Activated CD4-positive, alpha-beta T cell treated with anti-CD3 and anti-CD28 coated beads, Interleukin-2, amount 50 U/mL, for 16 hours (primary cell): Measurements from ENCODE around the gene NTNG1.
"Not testable (repeated sequence)": the region's sequence is repeated elsewhere in the genome, so short reads cannot be mapped to it uniquely, and the experiment has no call there.

Source experiments
- DNase-seq: peaks from one replicate; pipeline ENCODE4 v3.0.0-alpha.2; 2020

The NTNG1 gene

DNA sequence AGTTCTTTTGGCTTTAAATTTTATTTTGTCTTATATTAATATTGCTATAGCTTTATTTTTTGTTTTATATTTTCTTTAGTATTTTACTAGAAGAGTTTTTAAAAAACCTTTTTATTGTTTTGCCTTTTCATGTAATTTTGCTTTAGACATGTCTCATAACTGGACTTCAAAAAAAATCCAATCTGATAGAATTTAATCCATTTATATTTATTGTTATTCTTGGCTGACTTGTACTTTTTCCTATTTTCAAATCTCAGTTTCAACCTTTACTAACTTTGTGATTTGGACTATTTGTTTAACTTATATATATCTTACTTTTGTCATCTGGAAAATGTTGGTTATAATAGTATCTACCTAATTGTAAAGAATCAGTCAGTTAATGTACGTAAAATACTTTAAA, 61.2 kb downstream of the NTNG1 start:
- no peak for DNase-seq

DNA sequence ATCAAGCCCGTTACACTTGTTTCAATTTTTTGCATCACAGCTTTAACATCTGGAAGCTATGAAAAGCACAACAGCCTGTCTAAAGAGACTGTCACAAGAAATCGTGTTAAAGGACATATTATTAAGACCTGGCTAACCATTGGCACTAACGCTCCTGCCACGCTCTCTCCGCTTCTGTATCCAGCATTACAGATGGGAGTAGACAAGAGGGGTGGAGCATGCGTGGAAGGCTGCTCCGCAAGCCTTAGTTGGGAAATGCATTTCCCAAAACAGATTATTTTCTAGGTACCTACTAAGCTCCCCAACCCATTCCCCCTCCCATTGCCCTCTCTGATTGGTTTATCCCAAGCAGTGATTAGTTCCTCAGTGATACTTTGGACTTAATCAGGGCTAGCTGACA, 72.4 kb downstream of the NTNG1 start:
- no peak for DNase-seq

DNA sequence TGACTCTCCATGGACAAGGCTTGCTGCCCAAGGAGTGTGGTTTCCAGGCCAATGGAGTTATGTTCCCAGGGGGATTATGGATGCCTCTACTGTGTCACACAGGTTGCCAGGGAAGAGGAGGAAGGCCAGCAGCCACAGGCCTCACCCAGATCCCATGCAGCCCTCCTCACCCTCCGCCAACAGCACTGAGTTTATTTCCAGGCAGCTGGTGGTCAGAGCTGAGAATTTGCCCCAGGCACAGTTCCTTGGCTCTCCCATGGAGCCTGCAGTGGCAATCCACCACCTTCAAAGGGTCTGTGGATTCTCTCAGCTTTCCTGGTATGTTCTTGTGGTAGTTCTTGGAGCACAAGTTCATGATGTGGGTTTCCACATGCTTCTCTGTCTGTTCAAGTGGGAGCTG, 79.2 kb downstream of the NTNG1 start:
- no peak for DNase-seq

DNA sequence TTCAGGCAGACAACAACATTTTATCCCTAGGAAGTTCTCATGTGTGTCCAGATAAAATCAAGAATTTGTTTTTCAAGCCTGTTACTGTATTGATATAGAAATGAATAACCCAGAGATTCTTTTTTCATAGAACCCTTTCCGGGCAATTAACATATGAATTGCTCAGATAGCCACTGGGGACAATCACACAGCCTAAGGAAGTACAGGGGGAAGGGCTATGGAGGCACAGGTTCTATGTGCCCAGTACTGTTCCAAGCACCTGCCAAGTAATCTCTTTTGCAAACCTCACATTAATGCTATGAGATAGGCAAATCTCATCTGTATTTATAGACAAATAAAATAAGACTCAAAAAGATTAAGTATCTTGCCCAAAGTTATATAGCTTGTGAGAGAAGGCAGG, 84.9 kb downstream of the NTNG1 start:
- no peak for DNase-seq

DNA sequence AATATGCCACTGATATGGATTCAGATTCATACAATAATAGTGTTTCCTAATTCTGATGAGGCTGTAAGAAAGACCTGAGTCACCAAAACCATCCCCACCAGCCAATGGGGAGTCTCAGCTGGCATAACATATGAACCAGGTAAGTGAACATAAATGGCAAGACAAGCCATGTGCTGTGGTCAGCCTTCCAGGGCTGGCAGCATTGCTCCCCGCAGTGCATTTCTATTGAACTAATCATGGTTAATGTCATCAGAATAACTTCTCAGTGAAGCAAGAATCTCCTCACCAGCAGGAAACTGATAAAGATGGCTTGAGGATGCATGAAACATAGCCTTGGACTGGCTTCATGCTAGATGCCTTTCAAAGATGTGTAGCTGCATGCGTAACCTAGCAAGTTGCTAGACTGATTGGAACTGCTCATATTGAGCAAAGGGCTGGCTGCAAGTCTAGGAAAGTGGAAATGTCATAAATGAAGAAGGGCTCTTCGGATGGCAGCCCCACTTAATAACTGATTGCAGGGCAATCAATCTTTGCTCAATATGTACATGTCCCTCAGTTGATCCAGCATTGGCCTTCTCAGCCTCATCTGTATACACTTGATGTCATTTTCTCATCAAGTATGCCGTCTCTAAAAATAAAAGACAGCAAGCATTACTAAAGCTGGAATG, 88.0 kb downstream of the NTNG1 start:
- DNase-seq = no peak

DNA sequence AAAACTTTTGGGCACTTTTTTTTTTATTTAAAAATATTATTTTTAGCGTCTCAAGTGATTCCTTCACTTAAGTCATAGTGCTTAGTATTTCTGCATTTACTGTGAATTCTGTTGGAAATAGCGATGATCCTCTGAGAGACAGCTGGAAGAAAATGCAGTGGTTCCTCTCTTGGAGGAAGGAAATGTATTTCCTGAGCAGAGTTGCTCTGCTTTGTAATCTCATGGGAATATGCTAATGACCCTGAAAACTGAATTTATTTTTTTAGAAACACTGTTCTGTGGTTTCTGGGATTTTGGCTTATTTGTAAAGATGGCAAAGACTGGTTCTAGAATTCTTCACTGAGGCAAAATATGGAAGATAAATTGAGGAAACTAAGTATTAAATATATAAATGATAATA, 88.9 kb downstream of the NTNG1 start:
- DNase-seq = no peak

DNA sequence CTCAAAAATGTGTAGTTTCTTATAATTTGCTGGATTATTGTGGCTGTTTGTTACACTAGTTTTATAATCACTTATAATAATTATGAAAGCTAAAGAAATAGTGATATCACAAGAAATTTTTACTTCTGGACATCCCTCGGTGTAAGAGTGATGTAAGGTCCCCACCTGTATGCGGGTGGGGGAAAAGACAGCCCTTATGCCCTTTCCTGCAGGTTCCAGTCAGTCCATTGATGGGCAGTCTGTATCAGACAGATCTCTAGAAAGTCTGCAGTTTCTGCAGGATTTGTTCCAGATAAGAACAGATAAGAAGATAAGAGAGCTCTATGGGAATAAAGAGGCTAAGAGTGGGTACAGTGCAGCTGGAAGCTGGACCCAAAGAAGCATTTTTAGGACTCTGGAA, 89.3 kb downstream of the NTNG1 start:
- no peak for DNase-seq

DNA sequence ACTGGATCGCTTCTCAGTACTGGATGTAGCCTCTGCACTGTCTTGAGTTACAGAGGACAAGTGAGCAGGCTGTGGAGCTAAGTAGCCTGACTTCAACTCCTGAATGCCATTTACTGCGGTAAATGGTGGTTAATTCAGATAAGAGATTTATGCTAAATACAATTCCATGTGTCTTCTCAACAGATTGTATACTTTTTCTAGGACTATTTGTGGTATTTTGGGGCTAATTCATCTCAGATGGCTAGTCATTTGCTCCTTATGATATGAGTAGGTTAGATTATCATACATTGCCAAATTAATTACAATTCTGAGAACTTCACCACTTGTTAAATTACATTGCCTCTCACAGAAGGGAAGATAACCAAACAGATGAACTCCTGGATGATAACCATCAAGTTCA, 90.5 kb downstream of the NTNG1 start:
- no peak for DNase-seq

DNA sequence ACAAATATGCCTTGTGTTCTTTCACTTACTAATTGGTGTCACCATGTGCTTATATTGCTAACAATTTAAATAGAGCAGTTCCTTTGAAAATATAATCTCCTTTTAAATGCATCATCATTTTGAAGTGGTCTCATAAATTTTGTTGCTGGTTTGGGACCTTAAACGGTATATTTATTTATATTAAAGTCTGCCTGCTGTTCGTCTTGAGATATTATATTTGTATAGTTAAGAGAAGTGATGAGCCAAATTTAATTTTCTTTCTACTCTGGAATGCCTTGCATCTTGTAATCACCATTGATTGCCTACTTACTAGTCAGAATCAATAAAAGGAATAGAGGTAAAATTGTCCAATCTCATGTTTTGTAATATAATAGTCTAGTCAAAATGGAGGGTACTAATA, 91.6 kb downstream of the NTNG1 start:
- no peak for DNase-seq

DNA sequence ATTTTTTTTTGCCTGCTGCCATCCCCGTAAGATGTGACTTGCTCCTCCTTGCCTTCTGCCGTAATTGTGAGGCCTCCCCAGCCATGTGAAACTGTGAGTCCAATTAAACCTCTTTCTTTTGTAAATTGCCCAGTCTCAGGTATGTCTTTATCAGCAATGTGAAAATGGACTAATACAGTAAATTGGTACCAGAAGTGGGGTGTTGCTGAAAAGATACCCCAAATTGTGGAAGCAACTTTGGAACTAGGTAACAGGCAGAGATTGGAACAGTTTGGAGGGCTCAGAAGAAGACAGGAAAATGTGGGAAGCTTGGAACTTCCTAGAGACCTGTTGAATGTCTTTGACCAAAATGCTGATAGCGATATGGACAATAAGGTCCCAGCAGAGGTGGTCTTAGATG, 95.9 kb downstream of the NTNG1 start:
- DNase-seq = not testable (repeated sequence)

DNA sequence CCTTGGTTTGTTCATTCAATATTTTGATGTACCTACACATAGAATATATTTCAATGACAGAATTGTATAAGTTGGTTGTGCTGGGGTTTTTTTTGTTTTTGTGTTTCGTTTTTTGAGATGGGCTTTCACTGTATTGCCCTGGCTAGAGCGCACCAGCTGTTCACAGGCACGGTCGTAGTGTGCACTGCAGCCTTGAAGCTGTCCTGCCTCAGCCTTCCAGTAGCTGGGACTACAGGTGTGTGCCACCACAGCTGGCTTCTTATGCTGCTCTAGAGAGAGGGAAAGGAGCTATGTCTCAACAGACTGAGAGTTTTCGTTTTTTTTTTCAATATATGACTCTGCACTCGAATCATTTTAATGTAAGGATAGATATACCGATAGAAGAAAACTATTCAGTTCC, 102.6 kb downstream of the NTNG1 start:
- no peak for DNase-seq

DNA sequence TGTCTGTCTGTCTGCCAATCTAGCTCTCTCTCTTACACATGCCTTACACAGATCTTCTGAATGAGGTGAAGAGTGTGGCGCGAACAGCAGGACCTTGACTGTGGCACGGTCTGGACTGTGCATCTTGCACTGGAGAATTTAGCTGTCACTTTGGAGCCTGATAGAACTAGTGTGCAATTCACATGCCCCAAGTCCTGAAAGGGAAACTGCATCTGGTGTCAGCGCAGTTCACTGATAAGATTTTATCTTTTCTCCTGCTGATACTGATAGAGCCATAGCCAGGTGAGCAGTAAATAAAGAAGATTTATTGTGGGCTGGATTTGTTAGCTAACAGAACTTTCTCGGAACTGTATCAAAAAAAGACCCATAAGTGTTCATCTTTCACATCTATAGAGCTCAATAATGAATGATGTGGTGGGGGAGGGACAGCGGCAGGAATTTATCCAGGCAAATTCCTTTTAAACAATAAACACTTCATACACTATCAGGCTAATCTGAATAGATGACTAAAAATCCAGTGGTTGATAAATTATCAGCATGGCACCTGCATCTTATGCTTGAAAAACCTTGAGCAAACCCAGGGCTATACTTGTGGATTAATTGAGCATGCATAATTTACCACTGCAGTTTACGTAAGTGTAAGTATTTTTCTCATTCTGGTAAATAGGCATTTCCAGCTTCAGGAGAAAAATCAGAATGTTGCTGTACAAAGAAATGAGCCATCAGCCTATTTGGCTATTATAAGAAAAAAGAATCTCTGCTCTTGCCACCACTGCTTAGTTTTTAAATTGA, 104.1 kb downstream of the NTNG1 start:
- DNase-seq = no peak

DNA sequence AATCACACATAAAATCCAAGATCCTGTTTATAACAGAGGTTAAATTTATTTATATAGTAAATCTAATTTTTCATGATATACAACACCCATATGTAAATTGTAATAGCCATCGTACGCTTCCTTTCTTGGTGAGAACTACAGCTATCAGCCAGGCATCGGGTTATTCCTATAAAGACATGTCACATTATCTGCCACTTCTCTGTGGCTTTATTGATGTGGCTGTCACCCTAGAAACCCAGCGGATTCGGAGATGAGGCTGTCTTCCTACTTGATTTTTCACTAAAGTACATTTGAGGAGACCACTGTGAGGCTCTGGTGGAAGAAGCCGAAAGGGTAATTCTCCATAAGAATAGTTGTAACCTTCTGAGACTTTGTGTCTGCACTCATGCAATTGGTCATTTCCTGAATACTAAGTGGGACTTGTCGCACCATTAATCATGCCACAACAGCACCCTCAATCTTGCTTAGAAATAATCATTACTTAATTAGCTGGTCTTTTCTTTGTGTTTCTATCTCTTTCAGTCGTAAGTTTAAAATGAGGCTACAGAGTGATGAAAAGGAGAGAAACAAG, 106.0 kb downstream of the NTNG1 start:
- no peak for DNase-seq

DNA sequence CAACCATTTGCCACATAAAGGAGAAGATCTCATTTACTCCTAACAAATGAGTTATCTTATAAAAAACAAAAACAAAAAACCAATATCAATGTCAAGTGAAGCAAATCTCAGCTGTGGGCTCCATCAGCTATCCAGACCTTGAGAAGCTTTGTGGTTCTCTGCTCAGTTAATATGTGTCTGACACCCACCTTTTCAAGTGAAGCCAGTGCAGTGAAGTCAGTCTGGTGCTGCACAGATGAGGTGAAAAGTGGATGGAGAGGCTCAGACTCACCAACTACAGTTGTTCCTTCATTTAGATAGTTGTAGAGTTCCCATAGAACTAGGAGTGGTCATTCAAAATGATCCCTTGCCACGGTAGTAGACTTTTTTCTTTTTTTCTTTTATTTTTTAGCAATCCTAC, 106.8 kb downstream of the NTNG1 start:
- DNase-seq = no peak

DNA sequence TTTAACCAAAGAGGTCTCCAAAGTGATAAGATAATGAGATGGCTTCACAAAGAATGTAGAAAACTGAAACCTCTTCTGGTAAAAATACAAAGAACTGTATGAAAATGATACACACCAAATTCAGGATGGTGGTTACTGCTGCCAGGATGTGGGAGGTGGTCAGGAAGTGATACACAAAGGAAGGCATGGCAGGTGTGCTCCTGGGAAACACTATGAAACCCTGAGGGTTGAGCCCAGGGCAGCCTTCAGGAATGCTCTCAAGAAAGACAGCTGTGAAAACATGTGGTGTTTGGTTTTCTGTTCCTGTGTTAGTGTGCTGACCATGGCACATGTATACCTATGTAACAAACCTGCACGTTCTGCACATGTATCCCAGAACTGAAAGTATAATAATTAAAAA, 109.3 kb downstream of the NTNG1 start:
- DNase-seq = no peak

DNA sequence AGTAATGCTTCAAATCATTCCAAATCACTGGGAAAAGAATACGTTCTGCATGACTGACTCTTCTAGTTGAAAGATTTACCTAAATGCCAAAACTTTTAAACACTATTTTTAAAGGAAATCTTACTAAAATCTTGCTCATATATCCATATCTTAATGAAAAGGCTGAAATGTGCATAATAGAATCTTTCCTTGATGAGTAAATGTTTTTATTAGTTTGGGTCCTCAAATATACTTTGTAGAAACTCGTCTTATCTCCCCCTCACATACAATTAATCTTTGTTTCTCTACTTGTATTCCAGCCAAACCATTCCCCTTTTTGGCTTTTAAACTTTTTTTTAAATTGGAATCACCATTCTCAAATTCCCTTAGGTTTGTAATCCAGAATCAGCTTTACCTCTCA, 110.2 kb downstream of the NTNG1 start:
- no peak for DNase-seq

DNA sequence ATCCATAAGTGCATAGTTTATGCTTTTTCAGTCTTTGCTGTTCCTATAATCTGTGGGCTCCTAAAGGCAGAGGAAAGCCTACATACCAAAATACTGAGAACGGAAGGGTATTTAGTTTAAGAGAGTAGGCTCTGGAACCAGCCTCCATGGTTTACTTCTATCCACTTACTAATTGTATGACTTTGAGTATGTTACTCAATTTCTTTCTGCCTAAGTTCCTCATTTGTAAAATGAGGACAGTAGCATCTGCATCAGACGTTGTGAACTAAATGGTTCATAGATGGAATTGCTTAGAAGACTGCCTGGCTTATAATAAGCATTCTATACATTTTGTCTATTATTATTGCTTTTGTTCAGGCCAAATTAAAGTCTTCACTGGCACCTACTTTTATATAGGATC, 111.0 kb downstream of the NTNG1 start:
- no peak for DNase-seq

DNA sequence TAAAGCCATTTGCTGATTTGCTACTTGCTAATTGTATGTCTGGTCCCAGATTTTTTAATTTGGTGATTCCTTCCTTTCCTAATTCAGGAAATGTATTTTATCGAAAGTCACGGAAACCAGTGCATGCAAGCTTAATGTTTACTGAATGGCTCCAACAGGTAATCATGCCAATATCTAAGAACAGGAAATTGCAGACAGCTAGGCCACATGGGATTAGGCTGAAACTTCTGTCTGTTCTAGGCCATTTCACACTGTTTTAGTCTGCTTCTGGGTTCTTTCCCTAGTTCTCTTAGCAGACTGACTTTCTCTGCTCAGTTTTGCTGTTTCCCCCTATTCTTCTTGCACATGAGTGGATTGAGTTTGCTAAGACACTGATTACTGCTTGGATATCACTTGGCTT, 111.4 kb downstream of the NTNG1 start:
- DNase-seq = no peak

DNA sequence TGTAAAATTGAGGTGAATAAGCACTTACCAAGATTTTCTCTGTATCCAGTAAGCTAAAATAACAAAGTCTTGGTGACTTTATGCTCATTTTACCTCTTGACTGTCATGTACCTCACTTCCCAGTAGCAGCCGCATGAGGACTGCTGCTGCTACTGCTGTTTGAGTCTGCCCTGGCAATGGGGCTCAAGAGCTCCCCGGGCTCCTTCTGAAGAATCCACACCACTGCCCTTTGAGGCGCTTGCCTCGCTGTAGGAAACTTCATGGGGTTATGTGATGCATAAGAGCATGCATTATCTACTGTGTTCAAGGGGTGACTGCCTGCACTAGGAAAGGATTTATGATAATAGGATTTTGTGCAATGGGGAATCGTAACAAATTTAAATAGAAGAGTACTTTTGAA, 113.5 kb downstream of the NTNG1 start:
- DNase-seq = no peak

DNA sequence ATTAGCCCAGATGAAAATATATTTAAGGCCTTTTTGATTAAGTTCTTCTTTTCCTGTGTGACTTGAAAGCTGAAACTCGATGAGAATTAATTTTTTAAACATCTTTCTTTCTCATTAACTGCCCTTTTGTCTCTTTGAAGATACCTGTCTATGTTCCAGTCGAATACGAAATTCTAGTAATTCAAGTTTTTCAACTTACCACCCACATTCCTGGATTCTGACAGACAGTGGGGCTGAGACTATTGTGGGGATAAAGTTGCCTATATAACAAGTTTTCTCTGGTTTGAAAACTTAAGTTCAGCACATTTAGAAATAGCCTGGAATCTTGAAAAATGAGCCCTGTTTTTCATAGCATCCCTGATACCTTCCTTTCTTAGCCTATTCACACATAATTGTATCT, 114.6 kb downstream of the NTNG1 start:
- no peak for DNase-seq

DNA sequence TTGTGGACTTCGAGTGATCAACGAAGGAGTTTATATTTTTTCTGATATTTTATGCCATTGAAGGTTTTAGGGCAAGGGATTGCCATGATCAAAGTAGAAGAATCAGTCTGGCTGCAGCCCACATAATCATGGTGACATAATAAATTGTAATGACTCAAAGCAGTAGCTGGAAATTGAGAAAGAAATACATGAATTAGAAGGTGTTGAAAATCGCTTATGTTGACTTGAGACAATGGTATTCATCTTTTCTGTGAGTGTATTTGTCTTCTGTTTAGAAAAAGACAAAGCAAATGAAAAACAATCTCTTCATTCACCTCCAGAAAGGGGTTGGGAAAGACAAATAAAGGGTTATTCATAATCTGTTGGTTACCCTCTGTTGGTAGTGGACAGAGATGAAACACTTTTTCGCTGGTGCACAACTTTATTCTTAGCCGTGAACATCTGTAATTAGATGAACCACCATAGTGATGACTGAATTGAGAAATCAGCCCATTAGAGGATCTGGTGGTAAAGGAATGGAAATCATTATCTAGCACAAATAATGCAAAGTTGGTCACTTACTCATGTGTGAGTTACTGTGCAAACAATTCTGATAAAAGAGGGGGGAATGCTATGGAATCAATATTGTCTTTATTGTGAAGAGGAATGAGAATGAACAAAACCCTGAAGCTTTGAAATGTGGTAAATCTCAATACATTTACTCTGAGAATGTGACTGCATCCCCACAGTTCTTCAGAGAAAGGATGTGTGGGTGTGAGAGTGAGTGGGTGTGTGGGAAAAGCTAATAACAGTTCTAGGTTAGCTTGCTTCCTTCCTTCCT, 121.8 kb downstream of the NTNG1 start:
- no peak for DNase-seq

DNA sequence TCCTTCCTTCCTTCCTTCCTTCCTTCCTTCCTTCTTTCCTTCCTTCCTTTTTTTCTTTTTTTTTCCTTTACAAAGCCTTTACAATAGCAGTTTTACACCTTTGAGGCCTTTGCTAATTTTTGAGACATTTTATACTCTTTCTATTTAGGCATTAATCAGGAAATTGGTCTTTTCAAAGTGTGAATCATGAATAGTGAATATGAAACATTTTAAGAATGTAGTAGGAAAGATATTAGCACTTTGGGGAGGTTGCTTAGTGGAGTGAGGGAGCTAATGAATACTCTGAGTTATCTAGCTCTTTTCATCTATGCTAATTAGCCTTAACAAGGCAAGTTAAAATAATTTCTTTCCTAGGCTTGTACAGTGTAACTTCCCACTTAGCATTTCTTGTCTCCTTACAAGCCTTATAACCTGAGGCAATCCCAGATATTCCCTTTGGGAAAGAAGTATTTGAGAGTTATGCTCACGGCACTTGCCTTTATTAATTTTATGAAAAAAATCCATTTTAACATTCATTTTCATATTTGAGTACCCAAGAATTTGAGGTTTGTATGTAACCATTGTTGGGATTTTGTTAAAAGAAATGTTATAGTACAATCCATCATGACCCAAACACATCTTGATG, 122.6 kb downstream of the NTNG1 start:
- DNase-seq = no peak

DNA sequence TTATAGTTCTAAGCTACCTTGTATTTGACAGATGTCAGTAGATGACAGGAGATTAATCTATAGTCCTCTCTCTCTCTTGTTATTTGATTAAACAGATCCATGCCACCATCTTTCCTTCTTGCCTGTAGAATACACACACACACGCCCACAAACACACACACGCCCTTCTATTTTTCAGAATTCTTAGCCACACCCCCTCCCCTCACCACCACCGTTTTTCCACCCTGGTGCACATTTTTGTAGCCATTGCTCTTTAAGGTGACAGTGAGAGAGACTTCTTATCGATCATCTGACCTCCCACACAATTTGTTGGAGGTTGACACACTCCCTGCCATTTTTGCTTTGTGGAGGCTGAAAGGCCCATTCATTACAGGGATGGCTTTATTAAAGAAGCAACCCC, 123.2 kb downstream of the NTNG1 start:
- DNase-seq = no peak
